ENCODE results near the gene ABCG1. TPM values are rescaled to one million over a fixed set of nuclear protein-coding genes. Genes with fewer than 3 reads are reported as not detected.

Gene ABCG1
- polyA plus RNA-seq, 2 of the 4 experiments (the other 2 are of a cell fraction), result 2.3 to 5.1 TPM

DNA sequence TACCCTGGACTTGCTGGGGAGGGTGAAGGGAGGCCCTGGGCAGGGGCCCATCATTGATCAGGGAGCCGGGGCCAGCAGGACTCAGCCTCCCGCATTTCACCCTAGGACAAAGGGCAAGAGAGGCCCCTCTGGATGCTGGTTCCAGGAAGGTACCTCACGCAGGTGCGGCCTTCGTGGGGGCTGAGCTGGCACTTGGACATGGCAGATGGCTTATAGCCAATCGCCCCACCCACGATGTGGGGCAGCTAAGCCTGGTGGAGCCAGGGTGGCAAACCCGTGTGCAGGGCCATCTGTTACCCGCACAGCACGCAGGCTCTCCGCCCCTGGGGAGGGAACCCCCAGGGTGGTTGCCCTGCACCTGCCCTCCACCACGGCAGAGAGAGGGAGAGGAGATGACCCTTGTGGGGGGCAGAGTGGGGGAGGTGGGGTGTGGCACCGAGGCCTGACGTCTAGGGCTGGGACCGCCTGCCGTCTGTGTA, 93.7 kb downstream of the ABCG1 start:
- ChIA-PET POLR2A (no interaction called here), CTCF (interaction anchor here (1.5 kb wide), 1 partner anchor 224 kb away, joined by 3 read pairs; no protein-coding TSS in a partner anchor)
- TF ChIP-seq HEYL (CRISPR knock-in tag; IDR thresholded peaks at IDR 0.05) (no peak), ZFP36 (IDR thresholded peaks at IDR 0.05; ENCODE audit: borderline replicate concordance, partially characterized antibody) (no peak), JUN (IDR thresholded peaks at IDR 0.05) (no peak), NR3C1 (IDR thresholded peaks at IDR 0.05) (no peak), ATOH8 (CRISPR knock-in tag; IDR thresholded peaks at IDR 0.05; ENCODE audit: low read depth) (no peak), CHD2 (IDR thresholded peaks at IDR 0.05; ENCODE audit: low read length, partially characterized antibody) (no peak), EP300 (IDR thresholded peaks at IDR 0.05) (no peak)
- TF ChIP-seq, protein P1, sequence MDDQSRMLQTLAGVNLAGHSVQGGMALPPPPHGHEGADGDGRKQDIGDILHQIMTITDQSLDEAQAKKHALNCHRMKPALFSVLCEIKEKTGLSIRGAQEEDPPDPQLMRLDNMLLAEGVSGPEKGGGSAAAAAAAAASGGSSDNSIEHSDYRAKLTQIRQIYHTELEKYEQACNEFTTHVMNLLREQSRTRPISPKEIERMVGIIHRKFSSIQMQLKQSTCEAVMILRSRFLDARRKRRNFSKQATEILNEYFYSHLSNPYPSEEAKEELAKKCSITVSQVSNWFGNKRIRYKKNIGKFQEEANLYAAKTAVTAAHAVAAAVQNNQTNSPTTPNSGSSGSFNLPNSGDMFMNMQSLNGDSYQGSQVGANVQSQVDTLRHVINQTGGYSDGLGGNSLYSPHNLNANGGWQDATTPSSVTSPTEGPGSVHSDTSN (IDR thresholded peaks at IDR 0.05), result no peak
- Histone ChIP-seq H3K4me3 (no peak overlapping the region), H3K4me2 (no peak overlapping the region), H3K27ac (no peak overlapping the region), H3K4me1 (no peaks in the 10 kb centered on the region), H3K9me3 (no peaks in the 10 kb centered on the region)
- 83% methylated on average over 4 of the region's 16 CpGs for WGBS (ENCODE audit: missing lambda C conversion rate)
- FAIRE-seq (no peak), ATAC-seq (no peak), DNase-seq (ENCODE audit: low read depth in 1 of 2, low spot score in 1 of 2) (no peak)

DNA sequence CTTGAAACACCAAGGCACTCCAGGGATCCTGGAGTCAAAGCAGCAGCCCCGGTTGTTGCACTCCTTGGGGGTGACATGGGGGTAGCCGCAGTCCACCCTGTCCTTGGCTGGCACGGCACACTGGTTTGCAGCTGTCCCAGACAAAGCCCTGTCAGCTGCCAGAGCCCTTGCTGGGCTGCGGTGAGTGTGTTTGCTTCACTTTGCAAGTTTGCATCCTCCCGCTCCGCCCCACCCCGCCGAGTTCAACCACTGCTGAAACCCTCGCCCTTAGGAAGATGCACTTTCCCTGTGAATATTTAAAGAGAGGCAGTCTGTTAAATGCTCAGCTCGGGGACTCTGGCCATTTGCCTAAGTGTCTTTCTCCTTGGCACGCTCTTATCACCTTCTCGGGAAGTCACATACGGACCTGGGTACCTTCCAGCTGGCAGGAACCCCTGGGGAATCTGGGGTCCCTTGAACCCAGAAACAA, 94.6 kb downstream of the ABCG1 start:
- TF ChIP-seq EHF (CRISPR knock-in tag; IDR thresholded peaks at IDR 0.05) (no peak), NR3C1 (IDR thresholded peaks at IDR 0.05) (no peak), ATOH8 (CRISPR knock-in tag; IDR thresholded peaks at IDR 0.05; ENCODE audit: low read depth) (no peak), MAFK (IDR thresholded peaks at IDR 0.05; ENCODE audit: partially characterized antibody) (no peak), RCOR1 (IDR thresholded peaks at IDR 0.05; ENCODE audit: low read depth, low read length) (no peak)
- TF ChIP-seq, protein P2, sequence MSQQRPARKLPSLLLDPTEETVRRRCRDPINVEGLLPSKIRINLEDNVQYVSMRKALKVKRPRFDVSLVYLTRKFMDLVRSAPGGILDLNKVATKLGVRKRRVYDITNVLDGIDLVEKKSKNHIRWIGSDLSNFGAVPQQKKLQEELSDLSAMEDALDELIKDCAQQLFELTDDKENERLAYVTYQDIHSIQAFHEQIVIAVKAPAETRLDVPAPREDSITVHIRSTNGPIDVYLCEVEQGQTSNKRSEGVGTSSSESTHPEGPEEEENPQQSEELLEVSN (IDR thresholded peaks at IDR 0.05; ENCODE audit: borderline replicate concordance, low read depth), result no peak
- TF ChIP-seq, protein P1 (IDR thresholded peaks at IDR 0.05), result no peak
- TF ChIP-seq, protein P3, sequence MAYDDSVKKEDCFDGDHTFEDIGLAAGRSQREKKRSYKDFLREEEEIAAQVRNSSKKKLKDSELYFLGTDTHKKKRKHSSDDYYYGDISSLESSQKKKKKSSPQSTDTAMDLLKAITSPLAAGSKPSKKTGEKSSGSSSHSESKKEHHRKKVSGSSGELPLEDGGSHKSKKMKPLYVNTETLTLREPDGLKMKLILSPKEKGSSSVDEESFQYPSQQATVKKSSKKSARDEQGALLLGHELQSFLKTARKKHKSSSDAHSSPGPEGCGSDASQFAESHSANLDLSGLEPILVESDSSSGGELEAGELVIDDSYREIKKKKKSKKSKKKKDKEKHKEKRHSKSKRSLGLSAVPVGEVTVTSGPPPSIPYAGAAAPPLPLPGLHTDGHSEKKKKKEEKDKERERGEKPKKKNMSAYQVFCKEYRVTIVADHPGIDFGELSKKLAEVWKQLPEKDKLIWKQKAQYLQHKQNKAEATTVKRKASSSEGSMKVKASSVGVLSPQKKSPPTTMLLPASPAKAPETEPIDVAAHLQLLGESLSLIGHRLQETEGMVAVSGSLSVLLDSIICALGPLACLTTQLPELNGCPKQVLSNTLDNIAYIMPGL (CRISPR knock-in tag; IDR thresholded peaks at IDR 0.05; ENCODE audit: borderline replicate concordance), result no peak
- CTCF ChIA-PET, result no interaction called here
- WGBS (ENCODE audit: missing lambda C conversion rate), result 63% methylated on average over 10 of the region's 13 CpGs
- no peak overlapping the region for H3K4me3 ChIP-seq
- H3K9me3 ChIP-seq, result no peaks in the 10 kb centered on the region
- DNase-seq (ENCODE audit: low read depth in 1 of 2, low spot score in 1 of 2) (no peak), ATAC-seq (no peak), FAIRE-seq (no peak)
- no peak overlapping the region for H3K4me2 ChIP-seq
- no peaks in the 10 kb centered on the region for H3K4me1 ChIP-seq
- H3K27ac ChIP-seq, result no peak overlapping the region
- POLR2A ChIA-PET, result no interaction called here

DNA sequence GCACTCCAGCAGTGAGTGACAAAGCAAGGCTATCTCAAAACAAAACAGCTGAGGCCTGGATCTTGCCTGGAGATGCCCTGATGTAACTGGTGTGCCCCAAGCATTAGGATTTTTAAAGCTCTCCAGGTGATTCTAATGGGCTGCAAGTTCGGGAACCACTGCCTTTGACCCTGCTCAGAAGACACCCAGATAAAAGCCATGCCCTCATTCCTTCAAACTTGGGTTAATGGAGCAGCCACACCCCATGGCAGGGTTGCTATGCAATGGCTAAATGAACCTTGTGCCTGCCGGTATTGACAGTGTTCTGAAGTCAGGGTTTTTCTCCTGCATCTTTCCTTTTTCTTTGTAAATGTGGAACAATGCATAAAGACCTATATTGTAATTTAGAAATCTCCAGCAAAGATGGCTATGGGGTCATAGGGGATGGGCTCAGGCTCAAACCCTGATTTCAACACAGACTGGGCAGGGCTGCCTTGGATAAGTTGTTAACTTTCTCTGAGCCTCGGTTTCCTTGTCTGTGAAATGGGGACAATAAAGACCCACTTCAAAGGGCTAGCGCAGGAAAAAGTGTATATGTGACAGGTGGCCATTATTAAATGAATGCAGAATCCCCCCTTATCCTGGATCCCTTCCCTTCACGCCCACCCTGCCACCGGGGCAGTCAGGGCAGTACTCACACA, 95.8 kb downstream of the ABCG1 start:
- Histone ChIP-seq H3K9me3 (no peaks in the 10 kb centered on the region), H3K4me1 (no peaks in the 10 kb centered on the region), H3K27ac (no peak overlapping the region), H3K4me3 (no peak overlapping the region), H3K4me2 (no peak overlapping the region)
- ATAC-seq, result no peak
- no peak for DNase-seq (ENCODE audit: low read depth in 1 of 2, low spot score in 1 of 2)
- ChIA-PET CTCF (interaction anchor here (0.7 to 1.0 kb wide), 2 partner anchors 135 to 169 kb away, joined by 3 read pairs; no protein-coding TSS in a partner anchor), POLR2A (no interaction called here)
- no peak for FAIRE-seq
- WGBS (ENCODE audit: missing lambda C conversion rate), result 71% methylated on average over 5 of the region's 6 CpGs
- TF ChIP-seq SMC3 (IDR thresholded peaks at IDR 0.05), result no peak
- no peak for TF ChIP-seq GATA3 (IDR thresholded peaks at IDR 0.05; ENCODE audit: borderline replicate concordance)
- TF ChIP-seq CEBPB (IDR thresholded peaks at IDR 0.05), result no peak
- no peak for TF ChIP-seq BHLHE40 (IDR thresholded peaks at IDR 0.05; ENCODE audit: low read depth, low read length)
- no peak for TF ChIP-seq RNF2 (IDR thresholded peaks at IDR 0.05; ENCODE audit: borderline replicate concordance, low read depth)
- TF ChIP-seq EHF (CRISPR knock-in tag; IDR thresholded peaks at IDR 0.05), result no peak
- no peak for TF ChIP-seq CTCF (IDR thresholded peaks at IDR 0.05)
- no peak for TF ChIP-seq KDM5A (IDR thresholded peaks at IDR 0.05)
- TF ChIP-seq TP53 (CRISPR knock-in tag; IDR thresholded peaks at IDR 0.05), result no peak
- TF ChIP-seq RCOR1 (IDR thresholded peaks at IDR 0.05; ENCODE audit: low read depth, low read length), result no peak
- TF ChIP-seq POLR2AphosphoS2 (conservative IDR thresholded peaks at IDR 0.05; ENCODE audit: low read length), result no peak
- TF ChIP-seq, protein P1 (IDR thresholded peaks at IDR 0.05), result no peak
